Measurements from ENCODE around the gene TWSG1.

- TF ChIP-seq SUZ12 (IDR thresholded peaks at IDR 0.05; ENCODE audit: unreplicated experiment) (no peak), RCOR1 (conservative IDR thresholded peaks at IDR 0.05; ENCODE audit: low read depth, low read length) (no peak), NRF1 (conservative IDR thresholded peaks at IDR 0.05; ENCODE audit: low read depth, low read length) (no peak), ZNF384 (IDR thresholded peaks at IDR 0.05; ENCODE audit: borderline replicate concordance, low read depth, low read length) (no peak), IRF5 (IDR thresholded peaks at IDR 0.05; ENCODE audit: borderline replicate concordance) (no peak), CREB1 (IDR thresholded peaks at IDR 0.05; ENCODE audit: low read depth) (no peak), E2F4 (IDR thresholded peaks at IDR 0.05; ENCODE audit: low read depth, low read length) (no peak), BCL3 (IDR thresholded peaks at IDR 0.05; ENCODE audit: borderline replicate concordance, insufficient read depth, low read depth, low read length, poor library complexity, severe bottlenecking) (no peak)
Observed at GRCh38 chr18:9334973-9335696, 562 bp downstream of the TWSG1 start.
